COR-L47 (cell line): ENCODE data around the gene TRIM56.
A peak's percentile ranks its signal among the peaks of the same experiment; 100 is the strongest.
"Not testable (repeated sequence)": the region's sequence is repeated elsewhere in the genome, so short reads cannot be mapped to it uniquely, and the experiment has no call there.

Experiments used
- DNase-seq: peaks from one replicate; lab custom pipeline; 2025; lab: John Stamatoyannopoulos, UW

Gene TRIM56

GRCh38 chr7:101092266-101092905, 7.1 kb downstream of the TRIM56 start:
- not testable (repeated sequence) for DNase-seq

DNA sequence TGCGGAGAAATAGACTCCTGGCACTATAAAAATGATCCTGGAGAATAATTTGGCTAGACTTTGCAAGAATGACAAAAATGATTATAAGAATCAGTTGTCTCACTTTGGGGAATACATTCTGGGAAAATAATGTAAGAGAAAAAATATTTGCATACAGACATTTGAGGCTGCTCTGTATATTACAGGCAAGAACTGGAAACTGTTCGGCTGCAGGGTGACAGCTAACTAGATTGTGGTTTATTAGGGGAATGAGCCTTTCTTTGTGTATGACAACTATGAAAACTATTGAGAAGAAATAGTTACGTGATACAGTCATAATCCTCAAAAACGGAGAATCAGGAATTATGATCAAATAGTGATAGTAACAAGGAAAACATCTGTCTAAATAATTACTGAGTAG, 8.6 kb downstream of the TRIM56 start:
- DNase-seq = no peak

- DNase-seq = no peak
Measured at GRCh38 chr7:101094376-101094775, 9.1 kb downstream of the TRIM56 start.

DNA sequence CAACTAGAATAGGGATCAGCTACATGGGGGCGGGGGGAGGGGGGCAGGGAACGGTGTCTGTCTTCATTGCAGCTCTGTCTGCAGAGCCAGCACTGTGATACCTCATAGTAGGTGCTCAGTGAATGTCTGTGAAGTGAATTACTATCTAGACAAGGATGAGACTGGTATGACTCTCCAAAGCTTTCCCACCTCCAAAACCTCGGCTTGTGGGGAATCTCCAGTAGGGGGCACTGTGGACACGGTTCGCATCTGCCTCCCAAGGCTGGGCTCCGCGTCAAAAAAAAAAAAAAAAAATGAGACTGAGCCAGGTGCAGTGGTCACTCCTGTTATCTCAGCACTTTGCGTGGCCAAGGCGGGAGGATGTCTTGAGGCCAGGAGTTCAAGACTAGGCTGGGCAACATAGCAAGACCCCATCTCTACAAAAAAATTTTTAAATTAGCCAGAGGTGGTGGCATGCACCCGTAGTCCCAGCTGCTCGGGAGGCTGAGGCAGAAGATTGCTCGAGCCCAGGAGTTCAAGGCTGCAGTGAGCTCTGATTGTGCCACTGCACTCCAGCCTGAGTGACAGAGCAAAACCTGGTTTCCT, 9.6 kb downstream of the TRIM56 start:
- no peak for DNase-seq

GRCh38 chr7:101096331-101096956, 11.2 kb downstream of the TRIM56 start:
- DNase-seq = no peak

DNA sequence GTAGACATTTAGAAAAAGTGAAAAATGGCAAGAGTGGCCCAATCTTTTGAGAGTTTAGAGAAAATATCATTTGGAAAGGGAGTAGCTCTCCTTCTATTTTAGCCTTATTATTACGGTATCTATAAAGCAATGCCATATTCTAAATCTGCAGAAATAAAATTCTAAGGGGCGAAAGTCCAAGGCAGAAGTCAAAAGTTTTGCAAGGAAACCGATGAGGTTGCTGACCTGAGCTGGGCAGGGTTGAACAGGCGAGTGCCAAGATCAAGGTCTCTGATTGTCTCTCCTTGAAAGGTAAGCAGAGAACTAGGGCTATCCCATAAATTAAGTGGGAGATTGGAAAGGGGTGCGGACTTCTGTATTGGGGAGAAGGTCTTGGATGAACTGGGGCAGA, 11.7 kb downstream of the TRIM56 start:
- DNase-seq = no peak

DNA sequence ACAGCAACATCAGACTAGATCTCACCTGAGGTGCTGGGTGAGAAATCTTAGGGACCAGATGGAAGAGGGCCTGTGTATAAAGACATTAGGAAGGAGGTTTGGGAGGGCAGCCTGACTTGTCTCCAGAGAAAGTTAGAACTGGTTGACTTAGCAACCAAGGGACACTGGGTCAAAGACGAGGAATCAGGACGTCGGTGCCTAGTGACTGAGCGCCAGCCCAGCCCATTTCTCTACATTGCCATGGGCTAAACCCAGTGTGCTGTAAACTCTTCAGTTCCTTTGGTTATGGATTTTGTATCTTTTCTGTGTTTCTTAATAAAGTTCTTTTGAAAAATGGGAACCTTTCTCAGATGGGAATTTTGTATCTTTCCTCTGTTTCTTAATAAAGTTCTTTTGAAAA, 12.3 kb downstream of the TRIM56 start:
- no peak for DNase-seq

GRCh38 chr7:101099969-101100781, 14.9 kb downstream of the TRIM56 start:
- DNase-seq = peak; percentile 17

- DNase-seq = no peak
Measured at GRCh38 chr7:101100858-101101847, 15.9 kb downstream of the TRIM56 start.

- no peak for DNase-seq
Measured at GRCh38 chr7:101102026-101102425, 16.7 kb downstream of the TRIM56 start.

DNA sequence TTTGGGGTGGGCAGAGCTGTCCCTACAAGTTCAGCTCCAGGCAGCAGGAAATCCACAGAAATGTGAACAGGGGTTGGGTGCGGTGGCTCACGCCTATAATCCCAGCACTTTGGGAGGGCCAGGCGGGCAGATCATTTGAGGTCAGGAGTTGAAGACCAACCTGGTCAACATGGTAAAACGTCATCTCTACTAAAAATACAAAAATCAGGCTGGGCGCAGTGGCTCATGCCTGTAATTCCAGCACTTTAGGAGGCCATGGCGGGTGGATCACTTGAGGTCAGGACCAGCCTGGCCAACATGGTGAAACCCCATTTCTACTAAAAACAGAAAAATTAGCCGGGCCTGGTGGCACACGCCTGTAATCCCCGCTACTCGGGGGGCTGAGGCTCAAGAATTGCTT, 18.4 kb downstream of the TRIM56 start:
- DNase-seq = not testable (repeated sequence)

DNA sequence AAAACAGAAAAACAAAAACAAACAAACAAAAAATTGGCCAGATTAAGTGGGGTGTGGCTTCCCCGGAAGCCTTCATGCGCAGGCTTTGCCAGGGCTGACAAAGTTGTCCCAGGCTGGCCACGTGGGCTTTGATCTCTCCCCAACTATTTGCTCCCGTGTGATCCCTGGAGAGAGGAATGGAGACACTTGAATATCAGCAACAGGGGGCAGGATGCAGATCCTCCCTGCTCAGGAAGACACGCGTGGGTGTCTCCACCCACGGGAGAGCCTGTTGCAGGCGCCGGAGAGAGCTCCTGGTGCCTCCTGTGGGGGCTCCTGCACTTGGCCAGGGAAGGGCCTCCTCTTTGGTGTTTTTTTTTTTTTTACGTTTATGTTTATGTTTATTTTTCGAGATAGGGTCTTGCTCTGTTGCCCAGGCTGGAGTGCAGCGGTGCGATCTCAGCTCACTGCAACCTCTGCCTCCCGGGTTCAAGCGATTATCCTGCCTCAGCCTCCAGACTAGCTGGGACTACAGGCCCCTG, 19.0 kb downstream of the TRIM56 start:
- DNase-seq = no peak

DNA sequence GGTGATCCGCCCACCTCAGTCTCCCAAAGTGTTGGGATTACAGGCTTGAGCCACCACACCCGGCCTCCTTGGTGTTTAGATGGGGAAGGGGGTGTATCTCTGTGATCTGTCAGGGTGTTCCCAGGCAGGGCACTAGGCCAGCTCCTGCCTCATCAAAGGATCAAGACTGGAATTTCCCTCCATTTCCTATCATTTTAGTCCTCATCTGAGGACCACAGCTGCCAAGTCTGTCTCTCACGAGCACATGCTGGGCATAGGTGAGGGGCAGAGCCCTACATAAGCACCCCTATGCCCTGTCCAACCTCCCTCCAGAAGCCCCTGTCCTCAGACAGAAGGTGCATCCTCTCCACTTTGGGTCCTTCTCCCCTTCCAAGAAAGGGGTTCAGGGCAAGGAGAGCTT, 19.5 kb downstream of the TRIM56 start:
- no peak for DNase-seq

GRCh38 chr7:101105248-101105647, 20.0 kb downstream of the TRIM56 start:
- DNase-seq = not testable (repeated sequence)

DNA sequence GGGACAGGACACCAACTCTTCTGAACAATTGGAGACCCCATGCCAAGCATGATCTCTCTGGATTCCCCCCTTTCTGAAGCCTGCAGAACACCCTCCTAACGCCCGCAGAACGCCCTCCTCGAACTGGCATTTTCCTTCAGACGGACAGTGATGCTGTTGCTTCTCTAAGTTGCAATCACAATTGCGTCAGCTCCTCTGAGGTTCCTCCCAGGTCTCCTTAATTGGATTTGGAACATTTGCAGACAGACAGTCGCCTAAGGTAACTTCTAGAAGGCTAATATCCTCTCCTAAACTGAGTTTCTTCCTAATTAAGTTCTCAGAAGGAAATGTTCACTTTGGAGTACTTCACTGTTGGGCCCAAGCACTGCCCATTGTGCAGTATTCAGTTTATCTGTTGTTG, 21.1 kb downstream of the TRIM56 start:
- DNase-seq = no peak

DNA sequence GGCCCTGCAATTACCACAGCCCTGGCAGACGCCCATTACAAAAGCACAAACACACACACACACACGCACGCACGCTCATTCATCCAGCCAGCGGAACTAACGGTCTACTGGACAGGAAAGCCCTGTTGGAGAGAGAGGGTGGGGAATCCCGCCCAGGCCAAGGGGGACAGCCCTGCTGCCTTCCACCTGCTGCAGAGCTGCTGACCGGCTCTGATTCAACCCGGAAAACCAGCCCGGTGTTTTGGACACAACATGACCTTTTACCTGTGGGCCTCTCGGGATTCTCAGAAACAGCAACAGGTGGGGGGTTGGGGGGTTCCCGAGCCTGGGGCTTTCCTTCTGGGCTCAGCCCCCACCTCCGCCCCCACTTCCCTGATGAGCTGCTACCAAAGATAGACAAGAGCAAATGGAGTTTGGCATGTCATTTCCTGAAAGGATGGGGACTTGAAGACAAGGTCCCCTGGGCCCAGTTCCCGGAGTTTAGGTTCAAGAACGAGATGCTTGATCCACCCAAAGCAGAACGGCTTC, 23.1 kb downstream of the TRIM56 start:
- no peak for DNase-seq

GRCh38 chr7:101108961-101109360, 23.7 kb downstream of the TRIM56 start:
- DNase-seq = no peak

GRCh38 chr7:101109368-101109767, 24.1 kb downstream of the TRIM56 start:
- no peak for DNase-seq

DNA sequence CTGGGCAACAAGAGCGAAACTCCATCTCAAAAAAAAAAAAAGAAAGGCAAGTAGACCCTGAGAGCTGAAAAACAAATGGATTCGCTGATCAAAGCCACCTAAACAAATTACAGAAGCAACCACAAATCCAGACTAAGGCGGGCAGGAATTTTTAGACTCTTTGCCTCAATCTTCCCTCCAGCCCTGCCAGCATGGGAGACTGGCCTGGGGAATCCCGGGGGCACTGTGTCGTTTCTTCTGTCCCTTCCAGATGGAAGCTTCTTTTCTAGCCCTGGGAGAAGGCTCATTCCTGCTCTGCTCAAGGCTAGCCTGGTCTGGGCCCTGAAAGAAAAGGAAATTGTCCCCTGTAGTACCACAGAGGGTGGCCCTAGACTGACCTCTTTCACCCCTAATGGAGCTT, 26.0 kb downstream of the TRIM56 start:
- no peak for DNase-seq

DNA sequence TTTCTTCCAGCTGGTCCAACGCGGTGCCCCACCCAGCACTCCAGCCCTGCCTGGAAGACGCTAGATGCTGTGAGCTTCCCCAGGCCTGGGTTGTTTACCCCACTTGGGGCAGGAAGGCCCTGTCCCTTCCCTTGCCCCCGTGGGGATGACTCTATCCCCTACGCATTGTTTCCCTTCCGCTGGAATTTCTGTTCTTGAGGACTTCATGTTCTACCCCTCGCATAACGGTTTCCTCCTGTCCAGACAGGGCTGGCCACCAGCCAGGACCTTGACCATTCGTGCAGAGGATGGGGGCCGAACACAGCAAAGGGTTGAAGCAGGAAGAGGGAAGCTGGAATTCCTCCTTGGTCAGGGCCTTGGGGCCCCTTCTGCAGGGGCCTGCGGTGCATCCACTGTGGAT, 27.0 kb downstream of the TRIM56 start:
- no peak for DNase-seq

GRCh38 chr7:101113140-101113539, 27.9 kb downstream of the TRIM56 start:
- not testable (repeated sequence) for DNase-seq
